Hepatocyte (in vitro differentiated cells): ENCODE results near the gene ZNRF4. TPM values are rescaled to one million over a fixed set of nuclear protein-coding genes. Genes with fewer than 3 reads are reported as not detected.

ENCODE experiments used
- DNase-seq: peaks from one replicate; pipeline ENCODE4 v3.0.0-alpha.2; 2016; ENCODE audit warnings: low spot score
- H2AFZ ChIP-seq: fragments of 200-600 bp; sonication (generic); 2 replicates; pipeline ENCODE4 v1.6.0; 2016; ENCODE audit warnings: antibody characterized with exemption, mild to moderate bottlenecking
- H3K27ac ChIP-seq: fragments of 200-600 bp; sonication (generic); 2 replicates; pipeline ENCODE4 v1.5.1; 2016; ENCODE audit warnings: mild to moderate bottlenecking
- H3K27me3 ChIP-seq: fragments of 200-600 bp; sonication (generic); 2 replicates; pipeline ENCODE4 v1.6.1; 2016
- H3K36me3 ChIP-seq: fragments of 200-600 bp; sonication (generic); replicated peaks from 2 replicates; pipeline ENCODE4 v1.5.1; 2016; ENCODE audit warnings: low read depth; ENCODE audit not compliant: insufficient read depth
- H3K4me1 ChIP-seq: fragments of 200-600 bp; sonication (generic); 2 replicates; pipeline ENCODE4 v1.5.1; 2016; ENCODE audit warnings: mild to moderate bottlenecking, moderate library complexity; ENCODE audit not compliant: insufficient read depth
- H3K4me2 ChIP-seq: fragments of 200-600 bp; sonication (generic); 2 replicates; pipeline ENCODE4 v1.6.0; 2016
- H3K4me3 ChIP-seq: fragments of 200-600 bp; sonication (generic); 2 replicates; pipeline ENCODE4 v1.5.1; 2016; ENCODE audit warnings: mild to moderate bottlenecking
- H3K79me2 ChIP-seq: fragments of 200-600 bp; sonication (generic); 2 replicates; pipeline ENCODE4 v1.6.0; 2017; ENCODE audit warnings: mild to moderate bottlenecking
- H3K9me2 ChIP-seq: fragments of 200-600 bp; sonication (generic); replicated peaks from 2 replicates; pipeline ENCODE4 v1.6.0; 2017; ENCODE audit warnings: mild to moderate bottlenecking; ENCODE audit not compliant: insufficient read depth
- H3K9me3 ChIP-seq: fragments of 200-600 bp; sonication (generic); 2 replicates; pipeline ENCODE4 v1.5.1; 2016; ENCODE audit warnings: low read depth, mild to moderate bottlenecking
- H4K20me1 ChIP-seq: fragments of 200-600 bp; sonication (generic); 2 replicates; pipeline ENCODE4 v1.6.0; 2016; ENCODE audit warnings: mild to moderate bottlenecking; ENCODE audit not compliant: insufficient read depth, poor library complexity, severe bottlenecking
- EZH2 ChIP-seq: fragments of 200-600 bp; sonication (generic); IDR thresholded peaks from 2 replicates; pipeline ENCODE4 v1.6.1; 2016; ENCODE audit warnings: antibody characterized with exemption, mild to moderate bottlenecking, borderline replicate concordance
- EZH2phosphoT487 ChIP-seq: fragments of 200-600 bp; sonication (generic); IDR thresholded peaks from one replicate; pipeline ENCODE4 v1.6.1; 2018; ENCODE audit warnings: antibody characterized with exemption, mild to moderate bottlenecking, low read depth, moderate library complexity; ENCODE audit not compliant: unreplicated experiment, severe bottlenecking
- WGBS: methylation state at CpG from one replicate; pipeline ENCODE4 v1.1.6; 2016; ENCODE audit warnings: low lambda C conversion rate; ENCODE audit errors: missing lambda C conversion rate; 5-methylcytosine and 5-hydroxymethylcytosine counted together
- polyA plus RNA-seq: library from polyadenylated mRNA; unstranded; fragments of >200 nt; fragmentation: Nextera tagmentation; extraction: Ambion mirVana; gene quantifications from 2 replicates; pipeline ENCODE4 v1.2.1, GENCODE V29; 2016
- total RNA-seq: library from RNA; depleted of rRNA; stranded (reverse); fragments of >200 nt; gene quantifications from 2 replicates; pipeline ENCODE4 v1.2.3, GENCODE V29; 2014
- TF ChIP-seq, protein P1 (sequence below): fragments of 200-600 bp; sonication (generic); IDR thresholded peaks from 2 replicates; pipeline ENCODE4 v1.5.1; 2016; ENCODE audit warnings: antibody characterized with exemption, mild to moderate bottlenecking; ENCODE audit not compliant: poor library complexity

The ZNRF4 gene
- total and polyA plus RNA-seq, 2 experiments from 2014 or later, result not detected

DNA sequence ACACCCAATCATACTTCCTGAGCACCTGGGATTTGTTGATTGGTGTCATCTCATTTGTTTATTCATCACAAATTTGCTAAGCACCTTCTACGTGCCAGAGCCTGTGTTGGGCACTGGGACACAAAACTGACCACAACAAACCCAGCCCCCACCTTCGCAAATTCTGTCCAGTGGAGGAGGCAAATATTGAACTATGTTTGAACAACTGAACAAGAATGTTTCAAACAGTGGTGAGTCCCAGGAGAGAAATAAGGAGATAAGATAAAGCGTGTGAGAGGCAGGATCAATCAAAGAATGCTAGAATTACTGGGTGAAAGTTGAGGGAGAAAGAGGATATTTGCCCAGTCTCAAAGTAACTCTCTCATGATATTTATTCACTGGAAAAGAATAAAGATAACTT lies 8.7 kb downstream of the ZNRF4 start:
- no peaks in the 10 kb centered on the region for H3K9me2 ChIP-seq
- DNase-seq, result no peak
- H3K4me3 ChIP-seq, result no peak overlapping the region
- H3K79me2 ChIP-seq, result no peaks in the 10 kb centered on the region
- H3K9me3 ChIP-seq, result no peaks in the 10 kb centered on the region
- no peaks in the 10 kb centered on the region for H3K27me3 ChIP-seq
- H4K20me1 ChIP-seq, result no peaks in the 10 kb centered on the region
- H3K4me1 ChIP-seq, result no peaks in the 10 kb centered on the region
- H3K27ac ChIP-seq, result no peak overlapping the region
- no peak overlapping the region for H3K4me2 ChIP-seq
- TF ChIP-seq EZH2phosphoT487 (no peak), EZH2 (no peak)
- TF ChIP-seq, protein P1, sequence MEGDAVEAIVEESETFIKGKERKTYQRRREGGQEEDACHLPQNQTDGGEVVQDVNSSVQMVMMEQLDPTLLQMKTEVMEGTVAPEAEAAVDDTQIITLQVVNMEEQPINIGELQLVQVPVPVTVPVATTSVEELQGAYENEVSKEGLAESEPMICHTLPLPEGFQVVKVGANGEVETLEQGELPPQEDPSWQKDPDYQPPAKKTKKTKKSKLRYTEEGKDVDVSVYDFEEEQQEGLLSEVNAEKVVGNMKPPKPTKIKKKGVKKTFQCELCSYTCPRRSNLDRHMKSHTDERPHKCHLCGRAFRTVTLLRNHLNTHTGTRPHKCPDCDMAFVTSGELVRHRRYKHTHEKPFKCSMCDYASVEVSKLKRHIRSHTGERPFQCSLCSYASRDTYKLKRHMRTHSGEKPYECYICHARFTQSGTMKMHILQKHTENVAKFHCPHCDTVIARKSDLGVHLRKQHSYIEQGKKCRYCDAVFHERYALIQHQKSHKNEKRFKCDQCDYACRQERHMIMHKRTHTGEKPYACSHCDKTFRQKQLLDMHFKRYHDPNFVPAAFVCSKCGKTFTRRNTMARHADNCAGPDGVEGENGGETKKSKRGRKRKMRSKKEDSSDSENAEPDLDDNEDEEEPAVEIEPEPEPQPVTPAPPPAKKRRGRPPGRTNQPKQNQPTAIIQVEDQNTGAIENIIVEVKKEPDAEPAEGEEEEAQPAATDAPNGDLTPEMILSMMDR, result no peak
- no peak overlapping the region for H2AFZ ChIP-seq
- H3K36me3 ChIP-seq, result no peaks in the 10 kb centered on the region
- 31% methylated on average over 3 of the region's 3 CpGs for WGBS

DNA sequence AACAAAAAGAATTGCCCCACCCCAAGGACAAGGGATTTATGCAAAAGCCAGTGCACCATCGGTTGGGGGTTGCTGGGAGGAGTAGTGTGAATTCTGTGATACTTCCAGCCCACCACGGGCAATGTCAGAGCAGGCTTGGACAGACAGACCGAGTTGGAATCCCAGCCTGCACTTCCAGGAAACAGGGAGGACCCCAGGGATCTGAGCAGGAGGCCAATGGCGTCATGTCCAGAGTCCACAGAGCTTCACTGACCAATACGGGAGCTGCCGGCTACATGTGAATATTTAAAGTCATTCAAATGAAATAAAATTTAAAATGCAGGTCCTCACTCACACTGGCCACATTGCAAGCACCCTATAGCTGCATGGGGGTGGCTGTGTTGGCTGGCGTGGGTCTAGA lies 10.9 kb downstream of the ZNRF4 start:
- Histone ChIP-seq H3K4me2 (no peak overlapping the region), H3K4me3 (no peak overlapping the region), H3K4me1 (no peaks in the 10 kb centered on the region), H3K36me3 (no peaks in the 10 kb centered on the region), H3K27ac (no peak overlapping the region), H4K20me1 (no peaks in the 10 kb centered on the region), H2AFZ (no peak overlapping the region), H3K9me2 (no peaks in the 10 kb centered on the region), H3K9me3 (no peaks in the 10 kb centered on the region), H3K79me2 (no peaks in the 10 kb centered on the region), H3K27me3 (no peaks in the 10 kb centered on the region)
- no peak for TF ChIP-seq EZH2phosphoT487
- TF ChIP-seq, protein P1, result no peak
- no peak for TF ChIP-seq EZH2
- WGBS, result 82% methylated on average over 7 of the region's 7 CpGs
- DNase-seq, result no peak

DNA sequence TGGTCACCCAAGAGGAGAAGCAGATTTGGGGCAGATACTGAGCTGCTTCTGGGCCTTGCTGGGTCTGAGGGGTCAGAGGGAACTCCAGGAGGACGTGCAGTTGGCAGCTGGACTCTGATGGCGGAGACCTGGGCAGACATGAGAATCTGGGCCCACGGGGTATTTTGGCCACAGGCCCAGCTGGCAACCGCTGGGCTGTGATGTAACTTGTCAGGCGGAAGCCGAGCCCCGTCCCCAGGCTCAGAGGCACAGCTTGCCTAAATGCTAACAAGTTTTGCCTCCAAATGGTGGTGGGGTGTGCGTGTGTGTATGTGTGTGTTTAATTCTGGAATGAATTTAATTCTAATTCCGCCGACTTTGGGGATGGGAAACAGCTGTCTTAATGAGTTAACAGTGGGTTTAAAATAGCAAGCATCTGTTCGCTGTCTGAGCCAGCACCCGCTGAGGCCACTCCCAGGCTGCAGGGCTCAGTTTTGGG lies 11.6 kb downstream of the ZNRF4 start:
- H3K36me3 ChIP-seq, result no peaks in the 10 kb centered on the region
- no peaks in the 10 kb centered on the region for H3K9me3 ChIP-seq
- no peak for TF ChIP-seq EZH2phosphoT487
- no peak for TF ChIP-seq EZH2
- no peaks in the 10 kb centered on the region for H3K27me3 ChIP-seq
- H3K9me2 ChIP-seq, result no peaks in the 10 kb centered on the region
- H3K79me2 ChIP-seq, result no peaks in the 10 kb centered on the region
- H3K4me2 ChIP-seq, result no peak overlapping the region
- no peaks in the 10 kb centered on the region for H3K4me1 ChIP-seq
- H3K27ac ChIP-seq, result no peak overlapping the region
- H3K4me3 ChIP-seq, result no peak overlapping the region
- no peaks in the 10 kb centered on the region for H4K20me1 ChIP-seq
- WGBS, result 50% methylated on average over 12 of the region's 12 CpGs
- H2AFZ ChIP-seq, result no peak overlapping the region
- peak; percentile 28 for DNase-seq

DNA sequence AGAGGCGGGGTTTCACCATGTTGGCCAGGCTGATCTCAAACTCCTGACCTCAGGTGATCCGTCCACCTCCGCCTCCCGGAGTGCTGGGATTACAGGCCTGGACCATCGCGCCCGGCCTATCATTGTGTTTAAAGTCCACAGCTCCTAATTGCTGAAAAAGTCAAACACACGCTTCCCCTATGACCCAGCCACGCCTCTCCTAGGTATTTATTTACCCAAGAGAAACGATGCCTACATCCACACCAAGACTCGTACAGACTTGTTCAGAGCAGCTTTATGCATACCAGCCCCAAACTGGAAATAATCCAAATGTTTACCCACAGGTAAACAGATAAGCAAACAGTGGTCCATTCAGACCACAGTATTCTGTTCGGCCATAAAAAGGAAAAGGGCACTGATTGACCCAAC lies 15.1 kb downstream of the ZNRF4 start:
- no peaks in the 10 kb centered on the region for H3K27me3 ChIP-seq
- peak overlapping the region; percentile 42 for H3K27ac ChIP-seq
- H3K9me2 ChIP-seq, result no peaks in the 10 kb centered on the region
- no peaks in the 10 kb centered on the region for H3K36me3 ChIP-seq
- peak; percentile 57 for DNase-seq
- H3K4me2 ChIP-seq, result no peak overlapping the region
- no peaks in the 10 kb centered on the region for H4K20me1 ChIP-seq
- no peaks in the 10 kb centered on the region for H3K9me3 ChIP-seq
- TF ChIP-seq EZH2 (no peak), EZH2phosphoT487 (no peak)
- TF ChIP-seq, protein P1, result no peak
- H3K4me3 ChIP-seq, result no peak overlapping the region
- H2AFZ ChIP-seq, result no peak overlapping the region
- no peaks in the 10 kb centered on the region for H3K4me1 ChIP-seq
- H3K79me2 ChIP-seq, result no peaks in the 10 kb centered on the region
- 50% methylated on average over 12 of the region's 12 CpGs for WGBS
